Brain microvascular endothelial cell (primary cell): ENCODE results near the gene MTCL1.

Source experiments
- DNase-seq: peaks from one replicate; pipeline ENCODE4 v3.0.0-alpha.2; 2020
- H3K27ac ChIP-seq: fragments of 250-450 bp; sonication (Bioruptor Pico); 2 replicates; pipeline ENCODE4 v1.5.1; 2020; ENCODE audit warnings: mild to moderate bottlenecking, moderate library complexity
- H3K27me3 ChIP-seq: fragments of 250-450 bp; sonication (Bioruptor Pico); replicated peaks from 2 replicates; pipeline ENCODE4 v1.5.1; 2020; ENCODE audit warnings: mild to moderate bottlenecking
- H3K36me3 ChIP-seq: fragments of 250-450 bp; sonication (Bioruptor Pico); replicated peaks from 2 replicates; pipeline ENCODE4 v1.5.1; 2020; ENCODE audit warnings: mild to moderate bottlenecking
- H3K4me3 ChIP-seq: 2 replicates; pipeline ENCODE4 v1.5.1; 2011; ENCODE audit warnings: low read depth, mild to moderate bottlenecking, control low read depth, low read length, moderate library complexity
- CTCF ChIP-seq: IDR thresholded peaks from 2 replicates; pipeline ENCODE4 v1.5.1; 2011; ENCODE audit warnings: low read depth, mild to moderate bottlenecking, moderate library complexity, low read length, control low read depth, inconsistent platforms; ENCODE audit errors: missing control alignments
- in situ Hi-C: cut with HindIII; loops from 2 replicates; pipeline ENCODE4 v1.10.0; 2017; ENCODE audit warnings: low sequenced_read_pairs, low pct_ligation_motif_present

Gene MTCL1

DNA sequence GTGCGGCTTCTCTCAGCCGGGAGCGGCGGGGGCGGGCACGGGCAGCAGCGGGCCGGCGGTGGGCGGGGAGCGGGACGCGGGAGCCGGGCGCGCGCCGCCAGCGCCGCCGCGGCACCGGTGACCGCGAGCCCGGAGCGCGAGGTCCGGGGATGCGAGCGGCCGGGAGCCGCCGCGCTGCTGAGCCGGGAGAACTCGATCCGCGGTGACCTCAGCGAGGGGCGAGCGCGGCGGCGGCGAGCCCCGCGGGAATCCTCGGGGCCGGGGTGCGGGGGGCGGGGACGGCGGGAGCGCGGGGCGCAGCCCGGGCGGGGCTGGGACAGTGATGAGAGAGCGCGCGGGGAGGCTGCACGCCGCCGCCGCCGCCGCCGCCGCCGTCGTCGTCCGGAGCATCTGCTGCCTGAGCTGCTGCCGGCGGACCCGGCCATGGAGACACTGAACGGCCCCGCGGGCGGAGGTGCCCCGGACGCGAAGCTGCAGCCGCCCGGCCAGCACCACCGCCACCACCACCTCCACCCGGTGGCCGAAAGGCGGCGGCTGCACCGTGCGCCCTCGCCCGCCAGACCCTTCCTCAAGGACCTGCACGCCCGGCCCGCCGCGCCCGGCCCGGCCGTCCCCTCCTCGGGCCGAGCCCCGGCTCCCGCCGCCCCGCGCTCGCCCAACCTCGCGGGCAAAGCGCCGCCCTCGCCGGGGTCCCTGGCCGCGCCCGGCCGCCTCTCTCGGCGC is at the start of gene MTCL1:
Gene MTCL1, plus strand, starts transcription at position 319 of the 723 bp plus-strand sequence. Its CDS starts 105 bp downstream, at position 424.
- Histone ChIP-seq H3K36me3 (no peaks in the 10 kb centered on the region), H3K27ac (peak within 1 kb of the TSS; percentile 51), H3K27me3 (no peaks in the 10 kb centered on the region), H3K4me3 (peak within 1 kb of the TSS; percentile 73)
- DNase-seq = peak; percentile 27
- TF ChIP-seq CTCF = no peak
- in situ Hi-C loops = no loop called here

DNA sequence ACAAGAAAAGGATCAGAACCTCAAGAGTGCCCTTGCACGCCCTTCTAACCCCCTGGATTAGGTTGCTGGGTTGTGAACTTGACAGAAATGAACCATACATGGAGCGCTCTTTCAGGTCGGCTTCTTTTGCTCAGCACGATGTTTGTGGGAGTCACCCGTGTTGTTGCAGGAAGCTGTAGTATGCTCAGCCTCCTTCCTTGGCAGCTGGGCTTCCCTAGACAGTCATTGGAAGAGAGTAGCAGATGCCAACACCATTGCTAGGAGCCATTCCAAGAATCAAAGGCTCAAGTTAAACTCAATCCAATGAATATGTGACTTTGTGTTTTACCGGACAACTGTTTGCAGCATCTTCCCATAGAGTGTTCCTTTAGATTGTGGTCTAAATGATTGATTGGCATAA is 49.1 kb upstream of the MTCL1 start:
- Histone ChIP-seq H3K27me3 (no peaks in the 10 kb centered on the region), H3K27ac (no peak overlapping the region), H3K36me3 (no peaks in the 10 kb centered on the region), H3K4me3 (no peak overlapping the region)
- DNase-seq = no peak
- no peak for TF ChIP-seq CTCF
- in situ Hi-C loops = no loop called here

DNA sequence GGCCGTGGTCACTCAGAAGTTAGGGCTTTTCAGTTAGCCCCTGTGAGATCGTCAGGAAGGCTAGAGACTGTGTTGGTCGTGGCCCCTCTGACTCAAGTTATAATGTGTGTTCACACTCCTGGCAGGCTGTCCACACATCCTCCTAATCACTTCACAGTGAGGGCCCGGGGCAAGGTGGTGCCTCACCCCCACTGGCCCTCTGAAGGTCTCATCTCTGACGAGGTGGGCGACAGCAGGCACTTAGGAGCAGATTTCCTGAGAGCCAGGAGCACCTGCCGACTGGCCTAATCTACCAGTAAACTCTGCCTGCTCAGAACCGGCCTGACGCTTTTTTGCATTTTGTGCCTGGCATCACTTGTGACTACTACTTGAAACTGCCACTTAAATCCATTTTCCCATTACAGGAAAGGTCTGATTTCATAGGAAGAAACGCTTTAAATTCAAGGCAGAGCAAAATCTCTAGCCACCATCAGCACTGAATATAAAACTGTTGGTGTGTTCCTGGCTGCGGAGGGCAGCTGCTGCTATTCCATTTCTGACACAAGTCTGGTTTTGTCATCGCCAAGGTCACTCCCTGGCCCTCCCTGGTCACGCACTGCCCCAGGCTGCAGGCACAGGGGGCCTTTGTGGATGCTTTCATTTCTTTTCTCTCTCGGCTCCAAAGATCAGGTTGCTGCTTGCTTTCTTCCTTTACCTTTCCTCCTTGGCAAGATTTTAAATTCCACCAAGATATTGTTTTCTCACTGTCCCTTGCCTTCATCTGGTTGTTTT is 48.1 kb upstream of the MTCL1 start:
- Histone ChIP-seq H3K4me3 (no peak overlapping the region), H3K36me3 (no peaks in the 10 kb centered on the region), H3K27me3 (no peaks in the 10 kb centered on the region), H3K27ac (no peak overlapping the region)
- DNase-seq = no peak
- TF ChIP-seq CTCF = no peak
- in situ Hi-C loops = no loop called here

DNA sequence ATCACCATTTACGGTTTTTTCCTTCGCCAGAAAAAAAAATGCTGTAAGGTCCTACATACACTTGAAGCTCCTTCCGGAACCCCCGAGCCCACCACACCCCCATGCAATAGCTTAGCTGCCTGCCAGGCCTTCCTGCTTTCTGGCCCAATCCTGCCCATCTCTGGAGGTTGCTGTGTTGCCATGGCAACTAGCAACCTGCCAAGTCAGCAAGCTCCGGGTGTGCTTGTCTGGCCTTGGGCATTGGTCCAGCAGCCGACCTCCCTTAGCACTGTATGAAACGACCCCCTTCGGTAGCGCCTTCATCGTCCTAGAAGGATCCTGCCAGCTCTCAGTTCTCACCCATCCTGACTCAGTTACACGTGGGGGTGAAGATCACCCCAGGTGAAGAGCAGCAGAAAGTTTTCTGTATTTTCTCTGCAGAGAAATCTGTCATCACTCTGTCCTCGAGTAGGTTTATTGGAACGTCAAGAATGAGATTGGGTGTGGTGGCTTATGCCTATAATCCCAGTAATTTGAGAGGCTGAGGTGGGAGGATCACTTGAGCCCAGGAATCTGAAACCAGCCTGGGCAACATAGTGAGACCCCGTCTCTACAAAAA is 47.4 kb upstream of the MTCL1 start:
- in situ Hi-C loops = no loop called here
- no peaks in the 10 kb centered on the region for H3K27me3 ChIP-seq
- TF ChIP-seq CTCF = no peak
- no peak overlapping the region for H3K4me3 ChIP-seq
- no peaks in the 10 kb centered on the region for H3K36me3 ChIP-seq
- no peak for DNase-seq
- no peak overlapping the region for H3K27ac ChIP-seq

DNA sequence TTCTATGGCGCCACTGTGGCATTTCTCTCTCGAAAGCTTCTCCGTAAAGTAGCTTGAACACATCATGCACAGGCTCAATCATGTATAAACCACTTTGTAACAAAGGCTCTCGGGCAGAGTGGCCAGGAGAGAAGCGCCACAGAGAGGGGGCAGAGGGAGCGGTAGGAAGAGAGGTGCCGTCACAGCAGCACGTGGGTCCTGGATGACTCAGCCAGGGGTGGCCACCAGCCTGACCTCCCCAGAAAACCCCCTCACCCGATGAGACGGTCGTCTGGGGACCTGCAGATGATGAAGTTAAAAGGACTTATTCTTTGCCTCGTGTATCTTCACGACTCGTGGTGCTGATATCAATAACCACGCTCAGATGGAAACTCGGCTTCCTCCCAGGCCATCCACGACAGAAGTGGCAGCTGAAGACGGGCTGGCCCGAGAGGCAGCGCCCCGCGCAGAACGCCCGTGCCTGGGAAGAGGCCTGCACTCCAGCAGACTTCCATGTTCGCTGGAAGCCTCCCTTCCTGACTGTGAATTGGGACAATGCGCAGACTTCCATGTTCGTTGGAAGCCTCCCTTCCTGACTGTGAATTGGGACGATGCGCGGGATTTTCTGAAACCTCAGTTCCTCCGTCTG is 46.4 kb upstream of the MTCL1 start:
- no peak for TF ChIP-seq CTCF
- Histone ChIP-seq H3K27ac (no peak overlapping the region), H3K36me3 (no peaks in the 10 kb centered on the region), H3K27me3 (no peaks in the 10 kb centered on the region), H3K4me3 (no peak overlapping the region)
- no peak for DNase-seq
- in situ Hi-C loops = no loop called here
